GM19035 (cell line): ENCODE results near the gene GPR6.

ENCODE experiments used
- ATAC-seq: cut with Tn5 transposase; IDR thresholded peaks from one replicate; pipeline ENCODE4 v1.9.1; 2021; ENCODE audit not compliant: unreplicated experiment

GPR6 gene

DNA sequence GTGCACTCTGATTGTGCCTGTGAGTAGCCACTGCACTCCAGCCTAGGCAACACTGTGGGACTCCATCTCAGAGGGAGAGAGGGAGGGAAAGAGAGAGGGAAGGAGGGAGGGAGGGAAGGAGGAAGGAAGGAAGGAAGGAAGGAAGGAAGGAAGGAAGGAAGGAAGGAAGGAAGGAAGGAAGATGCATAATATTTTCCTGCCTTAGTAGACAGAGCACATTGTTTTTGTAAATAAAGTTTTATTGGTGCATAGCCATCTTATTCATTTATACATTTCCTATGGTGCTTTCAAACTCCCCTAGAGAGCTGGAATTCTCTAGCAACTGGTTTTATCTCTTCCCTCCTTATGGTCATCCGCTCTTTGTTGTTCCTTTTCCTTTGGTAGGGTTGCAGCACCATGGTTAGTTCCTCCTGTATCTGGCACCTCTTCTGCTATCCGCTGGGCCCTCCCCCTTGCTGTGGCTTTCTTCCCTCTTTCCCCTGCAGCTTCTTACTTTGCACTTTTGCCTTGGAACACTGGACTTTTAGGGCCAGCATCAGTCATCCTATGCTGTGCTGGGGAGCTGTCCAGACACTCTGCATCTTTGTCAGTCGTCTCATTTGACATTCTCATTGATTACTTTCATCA is 20.2 kb downstream of the GPR6 start:
- no peak for ATAC-seq

DNA sequence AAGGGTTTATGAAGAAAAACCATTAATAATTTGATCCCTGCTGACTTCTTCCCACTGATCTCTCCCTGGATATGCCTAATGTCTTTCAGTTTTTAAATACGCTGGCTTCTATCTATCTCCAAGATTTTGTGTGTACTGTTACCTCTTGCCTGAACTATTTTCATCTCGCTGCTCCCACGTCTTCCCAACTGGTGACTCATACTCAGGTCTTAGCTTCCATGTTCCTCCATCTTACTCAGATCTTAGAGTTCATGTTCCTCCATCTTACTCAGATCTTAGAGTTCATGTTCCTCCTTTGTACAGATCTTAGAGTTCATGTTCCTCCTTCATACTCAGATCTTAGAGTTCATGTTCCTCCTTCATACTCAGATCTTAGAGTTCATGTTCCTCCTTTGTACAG is 21.6 kb downstream of the GPR6 start:
- no peak for ATAC-seq

DNA sequence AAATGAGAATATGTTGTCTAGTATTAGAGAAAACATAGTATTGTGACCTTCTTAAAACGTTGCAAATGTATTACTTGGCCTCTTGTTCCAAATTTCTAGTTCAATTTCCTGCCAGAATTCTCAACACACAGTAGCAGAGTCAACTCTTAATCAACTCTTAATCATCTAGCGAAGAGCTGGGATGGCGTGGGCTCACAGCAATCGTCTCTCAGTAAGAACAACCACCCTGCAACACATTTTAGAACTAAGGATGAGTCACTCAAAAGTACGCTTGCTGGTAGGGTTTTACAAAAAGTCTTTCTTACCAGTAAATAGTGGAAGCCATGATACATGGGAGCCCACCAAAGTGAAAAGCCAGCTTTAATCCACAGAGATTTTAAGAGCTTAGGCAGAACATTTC is 24.6 kb downstream of the GPR6 start:
- ATAC-seq = no peak

DNA sequence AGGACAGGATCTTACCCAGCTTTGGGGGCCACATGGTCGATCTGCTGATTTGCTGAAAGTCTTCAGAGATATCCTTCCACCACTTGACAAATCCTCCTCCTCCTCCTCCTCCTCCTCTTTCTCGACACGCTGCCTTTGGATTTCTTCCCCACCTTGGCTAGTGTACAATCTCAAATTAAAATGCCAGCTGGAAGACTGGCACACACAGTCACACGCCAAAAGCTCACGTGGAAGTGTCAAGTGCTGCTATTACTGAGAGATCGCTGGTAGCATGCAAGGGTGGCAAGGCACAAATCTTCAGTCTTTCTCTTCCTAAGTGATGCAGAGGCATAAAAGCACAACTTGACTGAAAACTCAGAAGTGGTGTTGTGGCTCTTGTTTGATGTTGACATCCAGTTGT is 35.3 kb downstream of the GPR6 start:
- no peak for ATAC-seq

DNA sequence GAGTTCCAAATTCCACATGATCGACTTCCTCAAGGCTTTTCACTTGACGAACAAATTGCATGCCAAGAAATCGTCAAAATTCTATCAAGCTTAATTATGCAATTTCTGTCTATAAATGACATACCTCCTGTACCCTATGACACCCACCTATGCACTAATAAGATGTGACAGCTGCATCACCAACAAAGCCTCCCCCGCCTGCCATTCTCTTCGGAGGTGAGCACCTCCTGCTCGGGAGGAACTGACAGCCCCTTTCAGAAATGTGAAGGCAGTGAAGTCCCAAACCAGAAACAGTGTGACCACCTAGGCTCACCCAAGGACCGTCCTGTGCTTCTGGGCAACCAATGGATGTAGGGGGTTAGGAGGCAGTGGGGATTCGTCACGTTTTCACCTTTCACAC is 37.1 kb downstream of the GPR6 start:
- no peak for ATAC-seq

DNA sequence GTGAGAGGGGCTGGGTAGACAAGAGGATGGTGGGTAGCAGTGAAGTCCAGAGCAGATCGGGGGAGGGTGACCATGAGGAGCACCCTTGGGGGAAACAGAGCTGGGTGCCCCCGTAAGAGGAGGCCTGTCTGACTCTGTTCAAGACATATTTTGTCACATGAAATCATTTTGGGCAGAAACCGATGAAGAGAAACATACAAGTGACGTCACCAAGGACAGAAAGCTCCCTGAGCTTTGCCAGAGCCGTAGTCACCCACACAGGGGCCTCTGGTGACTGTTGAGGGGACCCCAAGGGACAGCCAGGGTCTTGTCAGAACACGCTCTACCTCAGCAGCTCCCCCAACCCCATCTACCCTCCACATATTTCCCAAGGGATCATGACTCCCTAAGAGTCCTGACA is 39.2 kb downstream of the GPR6 start:
- no peak for ATAC-seq

DNA sequence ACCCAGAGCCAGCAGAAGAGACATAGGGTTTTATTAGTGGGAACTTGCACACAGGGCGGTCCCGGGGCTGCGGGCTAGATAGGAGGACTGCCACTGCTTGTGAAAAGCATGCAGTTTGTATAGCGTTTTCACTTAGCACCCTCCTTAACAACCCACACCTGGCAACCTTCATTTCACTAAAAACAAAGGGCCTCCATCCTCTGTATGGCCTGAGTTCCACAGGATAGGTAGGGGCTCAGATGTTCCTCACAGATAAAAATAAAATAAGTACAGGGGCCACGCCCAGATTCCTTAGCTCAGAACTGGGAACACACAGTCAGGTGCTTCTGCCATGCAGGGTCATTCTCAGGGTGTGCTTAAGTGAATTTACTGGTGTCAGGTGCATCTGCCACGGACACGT is 39.8 kb downstream of the GPR6 start:
- no peak for ATAC-seq

DNA sequence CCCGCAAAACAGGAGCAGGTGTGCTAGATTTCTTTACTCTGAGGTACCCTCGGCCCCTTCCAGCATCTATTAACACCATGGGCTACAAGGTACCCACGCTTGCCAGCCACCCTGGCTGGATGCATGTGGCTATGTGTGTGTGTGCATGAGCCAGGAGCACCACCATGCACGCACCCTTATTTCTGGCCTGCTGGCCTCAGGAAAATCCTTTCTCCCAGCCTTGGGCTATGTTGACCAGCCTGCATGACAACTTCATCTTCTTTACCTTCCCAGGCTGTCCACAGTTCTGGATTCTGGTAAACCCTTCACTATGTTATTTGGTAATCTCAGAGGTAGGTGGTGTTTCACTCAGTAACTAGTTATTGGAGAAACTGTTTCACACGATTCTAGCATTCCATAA is 40.4 kb downstream of the GPR6 start:
- no peak for ATAC-seq

DNA sequence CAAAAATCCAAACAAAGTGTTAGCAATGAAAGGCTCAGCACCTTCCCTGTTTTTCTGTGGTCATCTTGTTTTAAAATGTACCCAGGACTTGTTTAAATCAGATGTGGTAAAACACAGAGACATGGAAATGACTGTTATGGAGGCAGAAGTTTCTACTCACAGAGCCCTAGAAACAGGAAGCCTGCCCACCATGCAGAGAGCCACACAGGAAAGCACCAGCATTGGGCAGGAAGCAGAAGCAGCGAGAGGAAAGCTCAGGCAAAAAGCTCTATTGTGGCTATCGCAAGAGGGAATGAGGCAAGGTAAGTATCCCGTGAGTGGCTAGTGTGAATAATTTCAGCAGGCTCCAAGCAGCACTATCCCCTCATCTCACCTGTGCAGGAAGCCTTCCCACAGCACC is 42.8 kb downstream of the GPR6 start:
- ATAC-seq = no peak

DNA sequence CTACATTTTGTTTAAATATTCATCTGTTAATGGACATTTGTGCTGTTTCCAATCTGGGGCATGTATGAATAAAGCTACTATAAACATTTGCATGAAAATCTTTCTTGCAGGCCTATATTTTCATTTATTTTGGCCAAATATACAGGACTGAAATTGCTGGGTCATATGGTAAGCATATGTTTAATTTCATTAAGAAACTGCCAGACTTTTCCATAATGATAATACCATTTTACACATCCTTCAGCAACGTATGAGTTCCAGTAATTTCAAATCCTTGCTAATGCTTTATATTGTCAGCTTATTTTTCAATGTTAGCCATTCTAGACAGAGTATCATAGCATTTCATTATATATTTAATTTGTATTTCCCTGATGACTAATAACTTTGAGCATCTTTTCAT is 51.0 kb downstream of the GPR6 start:
- no peak for ATAC-seq
